ENCODE measurements around the gene ST7L. TPM values are rescaled to one million over a fixed set of nuclear protein-coding genes. Genes with fewer than 3 reads are reported as not detected.

ST7L gene
- total RNA-seq, 4 donors from 2014 or later, result 24.9 to 50.3 (median 33.9) TPM

DNA sequence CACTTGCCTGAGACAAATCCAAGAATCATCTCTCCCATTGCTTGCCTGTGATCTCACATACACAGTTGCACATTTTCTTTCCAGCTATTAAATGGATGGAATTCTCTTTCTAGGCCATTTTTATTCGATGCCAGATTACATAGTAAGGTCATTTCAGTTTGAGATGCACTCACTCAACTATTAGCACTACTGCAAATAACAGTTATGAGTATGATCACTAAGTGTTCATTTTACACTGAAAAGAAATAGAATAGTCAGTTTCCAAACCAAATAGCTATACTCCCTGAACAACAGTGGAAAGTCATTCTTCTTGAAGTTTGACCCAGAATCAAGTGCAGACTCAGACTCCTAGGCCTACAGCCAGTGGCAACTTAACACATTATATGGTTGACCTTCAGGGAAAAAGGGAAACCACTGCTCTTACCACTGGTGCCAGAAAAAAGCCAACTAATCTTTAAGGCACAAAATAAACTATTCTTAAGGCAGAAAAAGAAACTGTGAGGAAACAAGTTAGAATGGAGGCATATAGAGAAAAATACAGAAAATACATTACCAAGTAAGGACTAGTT is 78.6 kb downstream of the ST7L start:
- DNase-seq, result no peak
- no peak for TF ChIP-seq POLR2A (IDR thresholded peaks at IDR 0.05)
- TF ChIP-seq, protein P1, sequence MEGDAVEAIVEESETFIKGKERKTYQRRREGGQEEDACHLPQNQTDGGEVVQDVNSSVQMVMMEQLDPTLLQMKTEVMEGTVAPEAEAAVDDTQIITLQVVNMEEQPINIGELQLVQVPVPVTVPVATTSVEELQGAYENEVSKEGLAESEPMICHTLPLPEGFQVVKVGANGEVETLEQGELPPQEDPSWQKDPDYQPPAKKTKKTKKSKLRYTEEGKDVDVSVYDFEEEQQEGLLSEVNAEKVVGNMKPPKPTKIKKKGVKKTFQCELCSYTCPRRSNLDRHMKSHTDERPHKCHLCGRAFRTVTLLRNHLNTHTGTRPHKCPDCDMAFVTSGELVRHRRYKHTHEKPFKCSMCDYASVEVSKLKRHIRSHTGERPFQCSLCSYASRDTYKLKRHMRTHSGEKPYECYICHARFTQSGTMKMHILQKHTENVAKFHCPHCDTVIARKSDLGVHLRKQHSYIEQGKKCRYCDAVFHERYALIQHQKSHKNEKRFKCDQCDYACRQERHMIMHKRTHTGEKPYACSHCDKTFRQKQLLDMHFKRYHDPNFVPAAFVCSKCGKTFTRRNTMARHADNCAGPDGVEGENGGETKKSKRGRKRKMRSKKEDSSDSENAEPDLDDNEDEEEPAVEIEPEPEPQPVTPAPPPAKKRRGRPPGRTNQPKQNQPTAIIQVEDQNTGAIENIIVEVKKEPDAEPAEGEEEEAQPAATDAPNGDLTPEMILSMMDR (IDR thresholded peaks at IDR 0.05), result no peak
- Histone ChIP-seq H3K9me3 (no peaks in the 10 kb centered on the region), H3K4me1 (no peaks in the 10 kb centered on the region), H3K27me3 (no peaks in the 10 kb centered on the region), H3K36me3 (peaks cover 0 to 9% (median 0%) of the 10 kb centered on the region in 3 donors), H3K4me3 (no peak overlapping the region), H3K27ac (no peak overlapping the region)

DNA sequence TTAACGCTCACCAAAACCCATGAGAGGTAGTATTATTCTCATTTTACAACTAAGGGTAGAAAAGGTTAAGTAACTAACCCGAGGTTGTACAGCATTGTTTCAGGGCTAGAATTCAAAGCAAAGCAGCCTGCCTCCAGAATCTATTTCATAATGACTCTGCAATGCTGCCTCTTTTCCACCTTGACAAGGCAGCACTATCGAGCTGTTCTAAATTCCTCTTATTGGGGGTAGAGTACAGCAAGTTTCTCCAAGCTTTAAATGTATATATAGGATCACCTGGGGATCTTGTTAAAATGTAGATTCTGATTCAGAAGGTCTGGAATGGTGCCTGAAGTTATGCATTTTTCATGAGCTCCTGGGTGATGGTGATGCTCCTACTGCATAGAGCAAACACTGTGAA is 80.1 kb downstream of the ST7L start:
- Histone ChIP-seq H3K9me3 (no peaks in the 10 kb centered on the region), H3K4me1 (no peaks in the 10 kb centered on the region), H3K36me3 (peaks cover 0 to 9% (median 0%) of the 10 kb centered on the region in 3 donors), H3K4me3 (no peak overlapping the region), H3K27ac (no peak overlapping the region), H3K27me3 (no peaks in the 10 kb centered on the region)
- DNase-seq, result no peak
- TF ChIP-seq, protein P1 (IDR thresholded peaks at IDR 0.05), result no peak
- TF ChIP-seq POLR2A (IDR thresholded peaks at IDR 0.05), result no peak

DNA sequence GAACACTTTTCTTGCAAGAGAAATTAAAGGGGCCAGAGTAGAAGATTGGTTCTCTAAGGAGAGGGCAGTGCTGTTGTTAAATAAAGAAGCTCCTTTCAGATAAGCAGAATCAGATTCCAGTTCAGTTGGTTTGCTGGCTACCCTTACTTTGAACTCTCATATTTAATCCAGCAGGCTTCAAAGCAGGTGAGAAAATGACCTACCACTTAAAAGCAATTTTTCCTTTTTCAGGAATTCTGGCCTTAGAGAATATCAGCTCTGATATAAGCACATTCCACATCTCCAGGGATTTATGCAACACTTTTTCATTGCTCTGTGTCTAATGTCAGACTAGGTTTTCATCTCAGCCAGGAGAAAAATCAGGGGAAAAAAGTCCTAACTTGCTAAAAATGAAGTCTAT is 81.5 kb downstream of the ST7L start:
- Histone ChIP-seq H3K9me3 (no peaks in the 10 kb centered on the region), H3K27ac (no peak overlapping the region), H3K4me3 (no peak overlapping the region), H3K36me3 (peaks cover 0 to 9% (median 0%) of the 10 kb centered on the region in 3 donors), H3K27me3 (no peaks in the 10 kb centered on the region), H3K4me1 (peaks cover 0 to 3% (median 0%) of the 10 kb centered on the region in 4 donors)
- DNase-seq, result no peak
- TF ChIP-seq POLR2A (IDR thresholded peaks at IDR 0.05), result no peak
- TF ChIP-seq, protein P1 (IDR thresholded peaks at IDR 0.05), result no peak

DNA sequence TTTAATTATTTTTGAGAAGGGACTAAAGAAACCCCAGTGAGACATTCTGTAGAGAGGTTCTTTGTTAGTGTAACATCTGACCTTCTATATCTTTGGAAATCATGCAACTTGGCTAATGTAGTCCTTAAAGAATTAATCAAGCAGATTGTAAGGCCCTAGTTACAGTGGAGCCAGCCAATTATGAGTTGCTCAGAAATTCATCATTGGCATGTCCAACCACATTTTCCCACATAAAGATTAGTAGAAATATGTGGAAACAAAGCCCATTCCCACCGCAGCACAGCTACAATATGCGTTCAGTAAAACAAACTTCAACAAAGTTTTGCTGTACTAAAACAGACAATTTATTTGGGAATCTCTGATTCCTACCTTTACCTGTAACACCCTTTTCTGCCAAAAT is 82.4 kb downstream of the ST7L start:
- H3K36me3 ChIP-seq, result peaks cover 0 to 9% (median 0%) of the 10 kb centered on the region in 3 donors
- TF ChIP-seq, protein P1 (IDR thresholded peaks at IDR 0.05), result no peak
- TF ChIP-seq POLR2A (IDR thresholded peaks at IDR 0.05), result no peak
- no peaks in the 10 kb centered on the region for H3K27me3 ChIP-seq
- DNase-seq, result no peak
- no peaks in the 10 kb centered on the region for H3K9me3 ChIP-seq
- H3K27ac ChIP-seq, result no peak overlapping the region
- H3K4me1 ChIP-seq, result peaks cover 0 to 3% (median 0%) of the 10 kb centered on the region in 4 donors
- no peak overlapping the region for H3K4me3 ChIP-seq

DNA sequence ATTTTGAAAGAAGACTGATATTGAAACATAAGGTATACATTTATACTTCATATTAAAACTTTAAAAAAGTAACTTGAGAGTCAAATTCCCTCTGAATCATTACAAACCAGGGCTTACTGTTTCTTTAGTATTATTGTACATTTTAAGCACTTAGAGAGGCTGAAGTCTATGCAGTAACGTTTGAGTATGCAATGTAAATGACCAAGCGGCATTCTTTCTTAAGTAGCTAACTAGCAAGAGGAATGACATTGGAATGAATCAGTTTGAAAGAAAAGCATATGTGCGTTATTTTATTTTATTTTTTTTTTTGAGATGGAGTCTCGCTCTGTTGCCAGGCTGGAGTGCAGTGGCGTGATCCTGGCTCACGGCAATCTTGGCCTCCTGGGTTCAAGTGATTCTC is 85.9 kb downstream of the ST7L start:
- TF ChIP-seq, protein P1 (IDR thresholded peaks at IDR 0.05), result no peak
- TF ChIP-seq POLR2A (IDR thresholded peaks at IDR 0.05), result no peak
- Histone ChIP-seq H3K4me3 (no peak overlapping the region), H3K27me3 (no peaks in the 10 kb centered on the region), H3K9me3 (no peaks in the 10 kb centered on the region), H3K4me1 (peaks cover 0 to 3% (median 0%) of the 10 kb centered on the region in 4 donors), H3K27ac (peak overlapping the region in 1 of 4 donors; percentile 41), H3K36me3 (no peaks in the 10 kb centered on the region)
- DNase-seq, result no peak

Data from Peyer's patch (tissue), 4 donors.